ENCODE results near the gene SHISAL2A.

SHISAL2A gene

DNA sequence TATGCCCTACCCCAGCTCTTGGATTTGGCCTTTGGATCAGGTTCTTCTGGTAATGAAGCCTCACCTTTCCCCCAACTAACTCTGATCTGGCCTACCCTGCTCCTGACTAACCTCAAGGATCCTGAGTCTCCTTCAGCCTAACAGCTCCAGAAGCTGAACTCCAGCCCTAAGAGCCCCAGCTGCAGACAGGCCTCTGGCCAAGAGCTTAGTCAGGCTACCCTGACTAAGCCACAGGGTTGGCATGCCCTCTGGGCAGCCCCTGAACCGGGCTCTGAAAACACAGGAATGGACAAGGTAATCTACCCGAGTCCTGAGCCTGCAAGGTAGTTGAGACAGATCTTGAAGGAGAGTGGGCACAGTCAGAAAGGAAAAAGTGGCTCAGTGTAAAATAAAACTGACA is 35.7 kb downstream of the SHISAL2A start:
- Histone ChIP-seq H3K36me3 (ENCODE audit: control insufficient read depth in 1 of 2, insufficient read depth in 2 of 2, low read length in 2 of 2) (no peaks in the 10 kb centered on the region), H3K9me3 (ENCODE audit: insufficient read depth, low read depth, low read length) (no peaks in the 10 kb centered on the region), H4K8ac (ENCODE audit: low read depth, low read length) (no peak overlapping the region), H2BK120ac (ENCODE audit: insufficient read depth, low read length, poor library complexity) (peak overlapping the region; percentile 71), H4K12ac (ENCODE audit: low read depth, low read length) (no peak overlapping the region), H2AK5ac (ENCODE audit: low read length) (peak overlapping the region; percentile 1), H3K79me1 (ENCODE audit: low read length) (peaks cover 22% of the 10 kb centered on the region), H3K4me2 (ENCODE audit: low read length) (no peak overlapping the region), H3K9ac (ENCODE audit: low read length) (no peak overlapping the region), H4K91ac (ENCODE audit: low read depth, low read length) (peak overlapping the region; percentile 68), H2BK5ac (ENCODE audit: low read depth, low read length, poor library complexity) (peak overlapping the region; percentile 64), H3K79me2 (ENCODE audit: control insufficient read depth, insufficient read depth, low read length, poor library complexity) (peaks cover 2% of the 10 kb centered on the region), H3K27ac (ENCODE audit: low read depth, low read length) (no peak overlapping the region), H3K4me3 (ENCODE audit: low read depth, low read length) (no peak overlapping the region), H3K4me1 (ENCODE audit: control insufficient read depth in 1 of 2, insufficient read depth in 2 of 2, low read length in 2 of 2) (peaks cover 17 to 20% of the 10 kb centered on the region in 2 experiments), H2BK12ac (ENCODE audit: low read length) (peak overlapping the region; percentile 94), H2AFZ (ENCODE audit: insufficient read depth, low read length, poor library complexity) (no peak overlapping the region), H3K14ac (ENCODE audit: low read length) (peak overlapping the region; percentile 13), H3K27me3 (ENCODE audit: insufficient read depth, low read length) (no peaks in the 10 kb centered on the region), H3K4ac (ENCODE audit: low read depth, low read length) (no peak overlapping the region), H3K18ac (ENCODE audit: low read length) (peak overlapping the region; percentile 44), H3K23ac (ENCODE audit: low read length) (no peak overlapping the region)
- WGBS (ENCODE audit: extremely low coverage, insufficient coverage, insufficient read length), result no CpG with 5 or more reads among the region's 2 CpGs
- no peak for DNase-seq

DNA sequence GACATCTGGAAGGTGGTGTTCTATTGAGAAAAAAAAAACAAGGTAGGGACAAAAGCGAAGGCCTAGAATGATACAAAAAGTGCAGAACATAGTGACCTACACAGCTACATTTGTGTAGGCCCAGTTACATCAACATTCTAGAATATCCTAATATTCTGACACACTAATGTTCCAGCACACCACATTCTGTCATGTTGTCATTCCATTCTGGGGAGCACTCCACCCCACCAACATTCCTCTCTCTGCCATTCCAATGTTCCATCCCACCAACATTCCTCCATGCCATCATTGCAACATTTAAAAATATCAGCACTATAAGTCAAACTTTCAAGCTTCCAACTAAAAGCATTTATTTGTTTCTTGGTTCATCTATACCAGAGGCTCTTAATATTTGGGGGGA is 36.7 kb downstream of the SHISAL2A start:
- Histone ChIP-seq H3K79me2 (ENCODE audit: control insufficient read depth, insufficient read depth, low read length, poor library complexity) (peaks cover 4% of the 10 kb centered on the region), H3K79me1 (ENCODE audit: low read length) (peaks cover 31% of the 10 kb centered on the region), H3K27me3 (ENCODE audit: insufficient read depth, low read length) (no peaks in the 10 kb centered on the region), H2BK5ac (ENCODE audit: low read depth, low read length, poor library complexity) (no peak overlapping the region), H3K18ac (ENCODE audit: low read length) (no peak overlapping the region), H4K91ac (ENCODE audit: low read depth, low read length) (no peak overlapping the region), H3K4me3 (ENCODE audit: low read depth, low read length) (no peak overlapping the region), H4K8ac (ENCODE audit: low read depth, low read length) (no peak overlapping the region), H3K14ac (ENCODE audit: low read length) (no peak overlapping the region), H3K27ac (ENCODE audit: low read depth, low read length) (no peak overlapping the region), H3K4me1 (ENCODE audit: control insufficient read depth in 1 of 2, insufficient read depth in 2 of 2, low read length in 2 of 2) (peaks cover 25 to 27% of the 10 kb centered on the region in 2 experiments), H4K12ac (ENCODE audit: low read depth, low read length) (no peak overlapping the region), H3K9me3 (ENCODE audit: insufficient read depth, low read depth, low read length) (no peaks in the 10 kb centered on the region), H2BK120ac (ENCODE audit: insufficient read depth, low read length, poor library complexity) (no peak overlapping the region), H3K9ac (ENCODE audit: low read length) (no peak overlapping the region), H2AFZ (ENCODE audit: insufficient read depth, low read length, poor library complexity) (no peak overlapping the region), H3K23ac (ENCODE audit: low read length) (no peak overlapping the region), H3K4me2 (ENCODE audit: low read length) (no peak overlapping the region), H2AK5ac (ENCODE audit: low read length) (no peak overlapping the region), H3K36me3 (ENCODE audit: control insufficient read depth in 1 of 2, insufficient read depth in 2 of 2, low read length in 2 of 2) (no peaks in the 10 kb centered on the region), H3K4ac (ENCODE audit: low read depth, low read length) (no peak overlapping the region), H2BK12ac (ENCODE audit: low read length) (peak overlapping the region; percentile 35)
- DNase-seq, result no peak
- no CpG with 5 or more reads among the region's 1 CpG for WGBS (ENCODE audit: extremely low coverage, insufficient coverage, insufficient read length)

- no peaks in the 10 kb centered on the region for H3K36me3 ChIP-seq (ENCODE audit: control insufficient read depth in 1 of 2, insufficient read depth in 2 of 2, low read length in 2 of 2)
- H3K9me3 ChIP-seq (ENCODE audit: insufficient read depth, low read depth, low read length), result no peaks in the 10 kb centered on the region
- no peak overlapping the region for H2BK12ac ChIP-seq (ENCODE audit: low read length)
- H3K4ac ChIP-seq (ENCODE audit: low read depth, low read length), result no peak overlapping the region
- H4K8ac ChIP-seq (ENCODE audit: low read depth, low read length), result no peak overlapping the region
- H3K27ac ChIP-seq (ENCODE audit: low read depth, low read length), result no peak overlapping the region
- H3K4me1 ChIP-seq (ENCODE audit: control insufficient read depth in 1 of 2, insufficient read depth in 2 of 2, low read length in 2 of 2), result peaks cover 25 to 32% of the 10 kb centered on the region in 2 experiments
- no peak overlapping the region for H3K9ac ChIP-seq (ENCODE audit: low read length)
- H3K23ac ChIP-seq (ENCODE audit: low read length), result no peak overlapping the region
- H2AK5ac ChIP-seq (ENCODE audit: low read length), result no peak overlapping the region
- H3K14ac ChIP-seq (ENCODE audit: low read length), result no peak overlapping the region
- H3K79me2 ChIP-seq (ENCODE audit: control insufficient read depth, insufficient read depth, low read length, poor library complexity), result peaks cover 4% of the 10 kb centered on the region
- H3K4me2 ChIP-seq (ENCODE audit: low read length), result no peak overlapping the region
- no peak overlapping the region for H4K12ac ChIP-seq (ENCODE audit: low read depth, low read length)
- no peak overlapping the region for H2BK120ac ChIP-seq (ENCODE audit: insufficient read depth, low read length, poor library complexity)
- no peak overlapping the region for H4K91ac ChIP-seq (ENCODE audit: low read depth, low read length)
- H3K27me3 ChIP-seq (ENCODE audit: insufficient read depth, low read length), result no peaks in the 10 kb centered on the region
- H2AFZ ChIP-seq (ENCODE audit: insufficient read depth, low read length, poor library complexity), result no peak overlapping the region
- H2BK5ac ChIP-seq (ENCODE audit: low read depth, low read length, poor library complexity), result no peak overlapping the region
- no CpG with 5 or more reads among the region's 2 CpGs for WGBS (ENCODE audit: extremely low coverage, insufficient coverage, insufficient read length)
- no peak for DNase-seq
- H3K79me1 ChIP-seq (ENCODE audit: low read length), result peaks cover 33% of the 10 kb centered on the region
- no peak overlapping the region for H3K18ac ChIP-seq (ENCODE audit: low read length)
- H3K4me3 ChIP-seq (ENCODE audit: low read depth, low read length), result no peak overlapping the region
Observed at GRCh38 chr1:52670604-52671003, 37.6 kb downstream of the SHISAL2A start.

DNA sequence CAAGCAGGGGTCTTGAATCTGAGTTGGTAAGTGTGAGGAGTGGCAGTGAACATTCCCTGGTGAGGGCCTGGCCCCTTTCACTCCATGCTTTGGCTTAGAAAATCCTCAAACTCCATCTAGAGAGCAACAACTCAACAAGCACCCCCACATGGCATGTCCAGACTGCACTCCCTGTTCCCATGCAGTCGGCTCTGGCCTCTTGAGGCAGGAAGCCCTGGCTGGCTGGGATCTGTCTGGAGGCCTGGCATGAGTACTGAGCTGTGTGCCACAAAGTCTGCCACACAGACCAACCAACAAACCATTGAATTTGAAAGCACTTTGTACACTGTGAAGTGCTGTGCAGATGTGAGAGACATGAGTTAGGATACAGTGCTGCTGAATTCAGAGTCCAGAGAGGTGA is 40.0 kb downstream of the SHISAL2A start:
- no CpG with 5 or more reads among the region's 1 CpG for WGBS (ENCODE audit: extremely low coverage, insufficient coverage, insufficient read length)
- peak overlapping the region; percentile 96 for H2BK12ac ChIP-seq (ENCODE audit: low read length)
- H3K9ac ChIP-seq (ENCODE audit: low read length), result no peak overlapping the region
- H3K4me2 ChIP-seq (ENCODE audit: low read length), result no peak overlapping the region
- H2AK5ac ChIP-seq (ENCODE audit: low read length), result peak overlapping the region; percentile 0
- no peak overlapping the region for H3K4me3 ChIP-seq (ENCODE audit: low read depth, low read length)
- H2BK5ac ChIP-seq (ENCODE audit: low read depth, low read length, poor library complexity), result peak overlapping the region; percentile 48
- peaks cover 31 to 40% of the 10 kb centered on the region in 2 experiments for H3K4me1 ChIP-seq (ENCODE audit: control insufficient read depth in 1 of 2, insufficient read depth in 2 of 2, low read length in 2 of 2)
- H3K27me3 ChIP-seq (ENCODE audit: insufficient read depth, low read length), result no peaks in the 10 kb centered on the region
- H3K14ac ChIP-seq (ENCODE audit: low read length), result peak overlapping the region; percentile 34
- H3K4ac ChIP-seq (ENCODE audit: low read depth, low read length), result peak overlapping the region; percentile 22
- no peaks in the 10 kb centered on the region for H3K36me3 ChIP-seq (ENCODE audit: control insufficient read depth in 1 of 2, insufficient read depth in 2 of 2, low read length in 2 of 2)
- peak overlapping the region; percentile 64 for H2BK120ac ChIP-seq (ENCODE audit: insufficient read depth, low read length, poor library complexity)
- H3K9me3 ChIP-seq (ENCODE audit: insufficient read depth, low read depth, low read length), result no peaks in the 10 kb centered on the region
- peak overlapping the region; percentile 74 for H3K18ac ChIP-seq (ENCODE audit: low read length)
- no peak for DNase-seq
- peak overlapping the region; percentile 54 for H4K12ac ChIP-seq (ENCODE audit: low read depth, low read length)
- H3K23ac ChIP-seq (ENCODE audit: low read length), result no peak overlapping the region
- H3K79me1 ChIP-seq (ENCODE audit: low read length), result peaks cover 45% of the 10 kb centered on the region
- H3K27ac ChIP-seq (ENCODE audit: low read depth, low read length), result peak overlapping the region; percentile 54
- H2AFZ ChIP-seq (ENCODE audit: insufficient read depth, low read length, poor library complexity), result peak overlapping the region; percentile 66
- peaks cover 4% of the 10 kb centered on the region for H3K79me2 ChIP-seq (ENCODE audit: control insufficient read depth, insufficient read depth, low read length, poor library complexity)
- H4K91ac ChIP-seq (ENCODE audit: low read depth, low read length), result peak overlapping the region; percentile 91
- H4K8ac ChIP-seq (ENCODE audit: low read depth, low read length), result peak overlapping the region; percentile 47
